ENCODE results near the gene SLIRP.

DNA sequence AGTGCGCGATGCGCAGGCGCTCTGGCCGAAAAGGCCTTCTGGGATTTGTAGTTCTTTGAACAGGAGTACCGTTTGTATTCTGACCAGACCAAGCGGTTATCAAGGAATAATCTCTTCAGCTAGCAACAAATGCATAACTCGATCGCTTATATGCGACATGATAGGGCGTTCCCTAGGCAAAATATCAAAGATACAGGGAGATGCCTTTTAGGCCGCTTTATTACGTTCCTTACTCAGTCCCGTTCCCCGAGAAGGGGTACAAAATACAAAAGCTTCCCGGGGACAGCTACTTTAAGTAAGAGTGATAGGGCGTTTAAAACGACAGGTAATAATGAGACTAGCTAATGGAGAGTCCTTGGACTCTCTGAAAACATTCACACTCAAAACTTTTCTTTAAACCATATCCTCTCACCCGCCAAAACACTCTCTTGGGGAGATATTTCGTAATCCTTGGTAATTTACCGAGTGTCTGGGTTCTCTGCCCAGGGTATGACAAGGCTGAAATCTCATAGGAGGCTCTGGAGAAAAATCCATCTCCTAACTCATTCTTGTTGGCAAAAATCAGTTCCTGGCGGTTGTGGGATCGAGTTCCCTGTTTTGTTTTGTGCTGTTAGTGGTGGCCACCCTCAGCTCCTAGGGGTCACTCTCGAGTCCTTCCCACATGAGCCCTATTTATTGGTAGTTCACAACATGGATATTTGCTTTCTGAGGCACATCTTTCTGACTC, 53.5 kb downstream of the SLIRP start:
- TF ChIP-seq, protein P1, sequence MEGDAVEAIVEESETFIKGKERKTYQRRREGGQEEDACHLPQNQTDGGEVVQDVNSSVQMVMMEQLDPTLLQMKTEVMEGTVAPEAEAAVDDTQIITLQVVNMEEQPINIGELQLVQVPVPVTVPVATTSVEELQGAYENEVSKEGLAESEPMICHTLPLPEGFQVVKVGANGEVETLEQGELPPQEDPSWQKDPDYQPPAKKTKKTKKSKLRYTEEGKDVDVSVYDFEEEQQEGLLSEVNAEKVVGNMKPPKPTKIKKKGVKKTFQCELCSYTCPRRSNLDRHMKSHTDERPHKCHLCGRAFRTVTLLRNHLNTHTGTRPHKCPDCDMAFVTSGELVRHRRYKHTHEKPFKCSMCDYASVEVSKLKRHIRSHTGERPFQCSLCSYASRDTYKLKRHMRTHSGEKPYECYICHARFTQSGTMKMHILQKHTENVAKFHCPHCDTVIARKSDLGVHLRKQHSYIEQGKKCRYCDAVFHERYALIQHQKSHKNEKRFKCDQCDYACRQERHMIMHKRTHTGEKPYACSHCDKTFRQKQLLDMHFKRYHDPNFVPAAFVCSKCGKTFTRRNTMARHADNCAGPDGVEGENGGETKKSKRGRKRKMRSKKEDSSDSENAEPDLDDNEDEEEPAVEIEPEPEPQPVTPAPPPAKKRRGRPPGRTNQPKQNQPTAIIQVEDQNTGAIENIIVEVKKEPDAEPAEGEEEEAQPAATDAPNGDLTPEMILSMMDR (IDR thresholded peaks at IDR 0.05; ENCODE audit: insufficient read depth, low read length, poor library complexity, severe bottlenecking) = no peak
- no peak for TF ChIP-seq EZH2phosphoT487 (conservative IDR thresholded peaks at IDR 0.05; ENCODE audit: low read length)

Measured in SU-DHL-6 (cell line).